H1 (cell line): ENCODE results near the gene DENND5B.
A peak's percentile ranks its signal among the peaks of the same experiment; 100 is the strongest.

Experiments
- ATF3 ChIP-seq: IDR thresholded peaks from 2 replicates; pipeline ENCODE4 v1.6.1; 2011; ENCODE audit warnings: low read depth, mild to moderate bottlenecking, low read length; ENCODE audit not compliant: insufficient read depth
- CEBPB ChIP-seq: IDR thresholded peaks from 2 replicates; pipeline ENCODE4 v1.6.1; 2012; ENCODE audit warnings: low read depth, low read length
- CTCF ChIP-seq, 3 experiments: IDR thresholded peaks; 1 replicate in 2 of 3; 2 replicates in 1 of 3; pipeline versions ENCODE4 v1.5.1 to v1.6.1; 2011; ENCODE audit warnings: low read length in 3 of 3, mild to moderate bottlenecking in 3 of 3, inconsistent platforms in 2 of 3, low read depth in 1 of 3, moderate library complexity in 1 of 3; ENCODE audit not compliant: insufficient read depth in 1 of 3; ENCODE audit errors: control extremely low read depth in 1 of 3
- EZH2 ChIP-seq: fragments of 200-600 bp; sonication (generic); IDR thresholded peaks from 2 replicates; pipeline ENCODE4 v1.7.1; 2012; ENCODE audit warnings: low read depth, mild to moderate bottlenecking, moderate library complexity, low read length, inconsistent platforms; ENCODE audit not compliant: severe bottlenecking
- GABPA ChIP-seq: IDR thresholded peaks from 2 replicates; pipeline ENCODE4 v1.6.1; 2011; ENCODE audit warnings: mild to moderate bottlenecking, low read length, moderate library complexity, borderline replicate concordance; ENCODE audit not compliant: insufficient read depth
- KDM1A ChIP-seq: fragments of 200-600, 300-600 bp; sonication (generic); IDR thresholded peaks from 2 replicates; pipeline ENCODE4 v1.7.1; 2016; ENCODE audit warnings: mild to moderate bottlenecking, low read length, borderline replicate concordance
- POLR2A ChIP-seq, 2 experiments: IDR thresholded peaks; 1 replicate in 1 of 2; 2 replicates in 1 of 2; pipeline ENCODE4 v1.6.1; 2011; ENCODE audit warnings: low read depth in 2 of 2, low read length in 2 of 2, mild to moderate bottlenecking in 2 of 2; ENCODE audit errors: control extremely low read depth in 1 of 2
- POLR2AphosphoS5 ChIP-seq: IDR thresholded peaks from 2 replicates; pipeline ENCODE4 v1.6.1; 2011; ENCODE audit warnings: low read depth, low read length
- RAD21 ChIP-seq, 2 experiments: IDR thresholded peaks in 1 of 2; conservative IDR thresholded peaks in 1 of 2; 2 replicates each; pipeline ENCODE4 v1.6.1; 2011; ENCODE audit warnings: low read depth in 2 of 2, low read length in 2 of 2, improper control_type of control experiment in 1 of 2, inconsistent platforms in 1 of 2, mild to moderate bottlenecking in 1 of 2, moderate library complexity in 1 of 2

GRCh38 chr12:31600252-31600651, 9.3 kb upstream of the DENND5B start:
- peak in 2 of 3 experiments; percentile 38 to 47; a peak in 2 of 4 replicates for TF ChIP-seq CTCF (IDR thresholded peaks at IDR 0.05; ENCODE audit: control extremely low read depth in 1 of 3, insufficient read depth in 1 of 3, low read depth in 1 of 3, low read length in 3 of 3)
- TF ChIP-seq ATF3, result no peak
- no peak for TF ChIP-seq KDM1A
- TF ChIP-seq POLR2A (IDR thresholded peaks at IDR 0.05; ENCODE audit: control extremely low read depth in 1 of 2, low read depth in 2 of 2, low read length in 2 of 2), result no peak
- TF ChIP-seq CEBPB, result no peak
- no peak for TF ChIP-seq POLR2AphosphoS5
- peak; percentile 59 to 72 for TF ChIP-seq RAD21 (IDR thresholded peaks at IDR 0.05 in 1 of 2, conservative IDR thresholded peaks at IDR 0.05 in 1 of 2; ENCODE audit: low read depth in 2 of 2, low read length in 2 of 2)
- TF ChIP-seq GABPA, result no peak
- TF ChIP-seq EZH2, result no peak
